HepG2 (cell line): ENCODE measurements around the gene PPIB.

Experiments
- CEBPB ChIP-seq: IDR thresholded peaks from 2 replicates; pipeline ENCODE4 v1.6.1; 2011; ENCODE audit warnings: low read depth, low read length, improper control_type of control experiment, borderline replicate concordance
- MIXL1 ChIP-seq: IDR thresholded peaks from 2 replicates; pipeline ENCODE4 v1.6.1; 2016
- NR2C2 ChIP-seq: sonication (generic); formaldehyde crosslinking; IDR thresholded peaks from 2 replicates; pipeline ENCODE4 v1.4.0; 2020; ENCODE audit warnings: missing genetic modification reagents, mild to moderate bottlenecking, moderate library complexity, borderline replicate concordance
- PCBP2 ChIP-seq: fragments of 200-400 bp; formaldehyde crosslinking; optimal IDR thresholded peaks from 2 replicates; pipeline ENCODE3; 2018; ENCODE audit warnings: low read length, low read depth; ENCODE audit not compliant: poor library complexity, severe bottlenecking
- POLR2AphosphoS5 ChIP-seq: IDR thresholded peaks from 2 replicates; pipeline ENCODE4 v1.6.1; 2012; ENCODE audit warnings: low read depth, low read length
- SNRNP70 ChIP-seq: fragments of 200-400 bp; formaldehyde crosslinking; IDR thresholded peaks from 2 replicates; pipeline ENCODE4 v1.6.1; 2017; ENCODE audit warnings: mild to moderate bottlenecking, low read depth, low read length, moderate library complexity
- SPEN ChIP-seq: sonication (generic); formaldehyde crosslinking; IDR thresholded peaks from 2 replicates; pipeline ENCODE4 v1.5.1; 2020; ENCODE audit warnings: low read depth, mild to moderate bottlenecking, missing genetic modification reagents
- SRF ChIP-seq: IDR thresholded peaks from 2 replicates; pipeline ENCODE4 v1.6.1; 2011; ENCODE audit warnings: mild to moderate bottlenecking, low read depth, low read length, moderate library complexity
- SRSF1 ChIP-seq: fragments of 200-400 bp; formaldehyde crosslinking; optimal IDR thresholded peaks from 2 replicates; pipeline ENCODE3; 2017; ENCODE audit warnings: mild to moderate bottlenecking, low read depth, low read length, moderate library complexity
- ZFP36L2 ChIP-seq: sonication (generic); formaldehyde crosslinking; IDR thresholded peaks from 2 replicates; pipeline ENCODE4 v1.4.0; 2020; ENCODE audit warnings: missing genetic modification reagents
- TF ChIP-seq, protein P1 (sequence below): sonication (generic); formaldehyde crosslinking; IDR thresholded peaks from 2 replicates; pipeline ENCODE4 v1.4.0; 2020; ENCODE audit warnings: mild to moderate bottlenecking, missing genetic modification reagents, borderline replicate concordance
- TF ChIP-seq, protein P2 (sequence below): sonication (generic); formaldehyde crosslinking; IDR thresholded peaks from 2 replicates; pipeline ENCODE4 v1.5.0; 2020; ENCODE audit warnings: missing genetic modification reagents
- TF ChIP-seq, protein P3 (sequence below): sonication (generic); formaldehyde crosslinking; IDR thresholded peaks from 2 replicates; pipeline ENCODE4 v1.5.1; 2020; ENCODE audit warnings: missing genetic modification reagents, mild to moderate bottlenecking, borderline replicate concordance

DNA sequence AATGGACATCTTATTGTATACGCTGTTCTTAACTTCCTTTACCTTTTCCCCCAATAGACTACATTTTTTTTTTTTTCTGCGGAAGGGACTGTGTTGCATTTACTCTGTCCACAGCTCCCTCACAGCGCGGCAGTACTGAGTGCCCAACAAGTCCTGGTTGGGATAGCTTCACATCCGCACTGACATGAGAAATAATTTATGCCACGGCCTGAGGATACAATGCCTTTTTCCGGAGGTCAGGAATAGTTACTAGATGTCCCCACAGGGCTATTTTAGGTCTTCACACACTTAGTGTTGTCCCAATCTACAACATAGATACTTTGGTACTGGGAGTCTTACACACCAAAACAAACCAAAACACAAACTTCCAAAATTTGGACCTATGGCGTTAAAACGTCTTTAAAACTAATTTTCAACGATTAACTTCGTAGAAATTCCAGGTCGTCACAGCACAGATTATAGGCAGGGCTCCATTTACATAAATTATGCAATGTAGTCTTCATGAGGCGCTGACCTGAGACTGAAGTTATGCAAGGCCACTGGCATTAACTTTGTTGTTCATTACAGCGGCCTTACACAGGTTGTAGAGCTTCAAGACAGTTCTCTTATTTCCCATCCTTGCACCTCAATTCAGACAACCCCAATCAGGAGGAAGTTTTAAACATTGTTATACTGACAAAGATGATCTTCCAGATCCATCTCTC is 989 bp upstream of the PPIB start:
- TF ChIP-seq, protein P1, sequence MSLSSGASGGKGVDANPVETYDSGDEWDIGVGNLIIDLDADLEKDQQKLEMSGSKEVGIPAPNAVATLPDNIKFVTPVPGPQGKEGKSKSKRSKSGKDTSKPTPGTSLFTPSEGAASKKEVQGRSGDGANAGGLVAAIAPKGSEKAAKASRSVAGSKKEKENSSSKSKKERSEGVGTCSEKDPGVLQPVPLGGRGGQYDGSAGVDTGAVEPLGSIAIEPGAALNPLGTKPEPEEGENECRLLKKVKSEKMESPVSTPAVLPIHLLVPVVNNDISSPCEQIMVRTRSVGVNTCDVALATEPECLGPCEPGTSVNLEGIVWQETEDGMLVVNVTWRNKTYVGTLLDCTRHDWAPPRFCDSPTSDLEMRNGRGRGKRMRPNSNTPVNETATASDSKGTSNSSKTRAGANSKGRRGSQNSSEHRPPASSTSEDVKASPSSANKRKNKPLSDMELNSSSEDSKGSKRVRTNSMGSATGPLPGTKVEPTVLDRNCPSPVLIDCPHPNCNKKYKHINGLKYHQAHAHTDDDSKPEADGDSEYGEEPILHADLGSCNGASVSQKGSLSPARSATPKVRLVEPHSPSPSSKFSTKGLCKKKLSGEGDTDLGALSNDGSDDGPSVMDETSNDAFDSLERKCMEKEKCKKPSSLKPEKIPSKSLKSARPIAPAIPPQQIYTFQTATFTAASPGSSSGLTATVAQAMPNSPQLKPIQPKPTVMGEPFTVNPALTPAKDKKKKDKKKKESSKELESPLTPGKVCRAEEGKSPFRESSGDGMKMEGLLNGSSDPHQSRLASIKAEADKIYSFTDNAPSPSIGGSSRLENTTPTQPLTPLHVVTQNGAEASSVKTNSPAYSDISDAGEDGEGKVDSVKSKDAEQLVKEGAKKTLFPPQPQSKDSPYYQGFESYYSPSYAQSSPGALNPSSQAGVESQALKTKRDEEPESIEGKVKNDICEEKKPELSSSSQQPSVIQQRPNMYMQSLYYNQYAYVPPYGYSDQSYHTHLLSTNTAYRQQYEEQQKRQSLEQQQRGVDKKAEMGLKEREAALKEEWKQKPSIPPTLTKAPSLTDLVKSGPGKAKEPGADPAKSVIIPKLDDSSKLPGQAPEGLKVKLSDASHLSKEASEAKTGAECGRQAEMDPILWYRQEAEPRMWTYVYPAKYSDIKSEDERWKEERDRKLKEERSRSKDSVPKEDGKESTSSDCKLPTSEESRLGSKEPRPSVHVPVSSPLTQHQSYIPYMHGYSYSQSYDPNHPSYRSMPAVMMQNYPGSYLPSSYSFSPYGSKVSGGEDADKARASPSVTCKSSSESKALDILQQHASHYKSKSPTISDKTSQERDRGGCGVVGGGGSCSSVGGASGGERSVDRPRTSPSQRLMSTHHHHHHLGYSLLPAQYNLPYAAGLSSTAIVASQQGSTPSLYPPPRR (CRISPR knock-in tag): no peak
- TF ChIP-seq PCBP2: no peak
- no peak for TF ChIP-seq NR2C2
- no peak for TF ChIP-seq SRF
- no peak for TF ChIP-seq POLR2AphosphoS5
- no peak for TF ChIP-seq ZFP36L2 (CRISPR knock-in tag)
- TF ChIP-seq SPEN: no peak
- TF ChIP-seq SNRNP70: no peak
- TF ChIP-seq, protein P2, sequence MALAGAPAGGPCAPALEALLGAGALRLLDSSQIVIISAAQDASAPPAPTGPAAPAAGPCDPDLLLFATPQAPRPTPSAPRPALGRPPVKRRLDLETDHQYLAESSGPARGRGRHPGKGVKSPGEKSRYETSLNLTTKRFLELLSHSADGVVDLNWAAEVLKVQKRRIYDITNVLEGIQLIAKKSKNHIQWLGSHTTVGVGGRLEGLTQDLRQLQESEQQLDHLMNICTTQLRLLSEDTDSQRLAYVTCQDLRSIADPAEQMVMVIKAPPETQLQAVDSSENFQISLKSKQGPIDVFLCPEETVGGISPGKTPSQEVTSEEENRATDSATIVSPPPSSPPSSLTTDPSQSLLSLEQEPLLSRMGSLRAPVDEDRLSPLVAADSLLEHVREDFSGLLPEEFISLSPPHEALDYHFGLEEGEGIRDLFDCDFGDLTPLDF (CRISPR knock-in tag): no peak
- TF ChIP-seq CEBPB: peak; percentile 88
- TF ChIP-seq, protein P3, sequence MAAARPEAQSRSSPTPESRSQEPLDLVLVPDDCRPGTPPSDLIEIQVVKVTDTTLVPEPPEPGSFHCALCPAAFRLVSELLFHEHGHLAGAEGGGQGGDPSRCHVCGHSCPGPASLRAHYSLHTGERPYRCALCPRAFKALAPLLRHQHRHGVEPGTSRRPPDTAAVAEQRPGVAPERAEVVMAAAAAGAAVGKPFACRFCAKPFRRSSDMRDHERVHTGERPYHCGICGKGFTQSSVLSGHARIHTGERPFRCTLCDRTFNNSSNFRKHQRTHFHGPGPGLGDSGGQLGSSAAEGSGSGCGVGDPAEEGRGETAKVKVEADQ: no peak
- TF ChIP-seq SRSF1: no peak
- no peak for TF ChIP-seq MIXL1
